Small intestine (tissue), 7 donors: ENCODE data around the gene TCF7L2. TPM values are rescaled to one million over a fixed set of nuclear protein-coding genes. Genes with fewer than 3 reads are reported as not detected.

Experiments used
- DNase-seq, 2 donors: peaks; one replicate each; pipeline versions ENCODE4 v3.0.0 to v3.0.0-alpha.2; 2013
- FAIRE-seq: peaks from 2 replicates; lab custom pipeline; 2012; peaks lifted over from hg19 to GRCh38; lab: Jason Lieb, UNC
- H3K27ac ChIP-seq, 3 donors: one replicate each; pipeline ENCODE4 v1.5.1; 2013; ENCODE audit warnings: low read length in 2 of 3, mild to moderate bottlenecking in 2 of 3, control low read depth in 1 of 3, inconsistent platforms in 1 of 3, low read depth in 1 of 3, moderate library complexity in 1 of 3
- H3K27me3 ChIP-seq, 3 donors: one replicate each; pipeline ENCODE4 v1.6.1; 2013; ENCODE audit warnings: low read length in 3 of 3, inconsistent platforms in 1 of 3; ENCODE audit not compliant: control insufficient read depth in 3 of 3, insufficient read depth in 3 of 3
- H3K36me3 ChIP-seq, 3 donors: one replicate each; pipeline ENCODE4 v1.6.1; 2013; ENCODE audit warnings: low read length in 3 of 3, inconsistent platforms in 1 of 3, low read depth in 1 of 3, mild to moderate bottlenecking in 1 of 3, moderate library complexity in 1 of 3; ENCODE audit not compliant: control insufficient read depth in 3 of 3, insufficient read depth in 2 of 3
- H3K4me1 ChIP-seq, 3 donors: one replicate each; pipeline ENCODE4 v1.6.1; 2013; ENCODE audit warnings: low read length in 2 of 3, inconsistent platforms in 1 of 3, low read depth in 1 of 3, mild to moderate bottlenecking in 1 of 3, moderate library complexity in 1 of 3; ENCODE audit not compliant: control insufficient read depth in 3 of 3, insufficient read depth in 2 of 3
- H3K4me3 ChIP-seq, 3 donors: one replicate each; pipeline ENCODE4 v1.5.1; 2013; ENCODE audit warnings: low read length in 3 of 3, control low read depth in 1 of 3, inconsistent platforms in 1 of 3, low read depth in 1 of 3, mild to moderate bottlenecking in 1 of 3, moderate library complexity in 1 of 3
- H3K9me3 ChIP-seq, 2 donors: one replicate each; pipeline ENCODE4 v1.6.1; 2013; ENCODE audit warnings: low read depth in 1 of 2, low read length in 1 of 2; ENCODE audit not compliant: control insufficient read depth in 2 of 2, insufficient read depth in 1 of 2
- WGBS, 3 donors: extraction: QIAGEN DNeasy Blood & Tissue Kit; methylation state at CpG; one replicate each; pipeline ENCODE4 v1.1.7; 2013; 5-methylcytosine and 5-hydroxymethylcytosine counted together
- polyA plus RNA-seq, 4 donors: library from polyadenylated mRNA; stranded (reverse) in 3 of 4; unstranded in 1 of 4; fragments of 200-250 nt in 3 of 4; fragments of 120-200 nt in 1 of 4; gene quantifications; one replicate each; pipeline versions ENCODE4 v1.2.1 to v1.2.3, GENCODE V29; 2013
- donor health status: healthy with polysubstance abuse.
- donor health status: control.
- donor health status: control.
- donor health status: Bipolar disorder and iron deficiency.
- donor health status: healthy.

Gene TCF7L2
- polyA plus RNA-seq, 4 donors, result 13.2 to 50.3 (median 18.8) TPM

- H3K4me1 ChIP-seq, result peaks cover 5 to 28% (median 16%) of the 10 kb centered on the region in 3 donors
- no peak overlapping the region for H3K4me3 ChIP-seq
- H3K27ac ChIP-seq, result no peak overlapping the region
- DNase-seq, result no peak
- peaks cover 2 to 35% (median 3%) of the 10 kb centered on the region in 3 donors for H3K36me3 ChIP-seq
- WGBS, 3 donors, result 58 to 70% (median 66%) methylated on average over 4 of the region's 4 CpGs
- no peaks in the 10 kb centered on the region for H3K27me3 ChIP-seq
- FAIRE-seq, result no peak
- H3K9me3 ChIP-seq, result no peaks in the 10 kb centered on the region
These were observed 117.5 kb downstream of the TCF7L2 start for GRCh38 chr10:113067501-113067900.

- Histone ChIP-seq H3K4me1 (peaks cover 5 to 26% (median 13%) of the 10 kb centered on the region in 3 donors), H3K36me3 (peaks cover 2 to 32% (median 3%) of the 10 kb centered on the region in 3 donors), H3K27me3 (no peaks in the 10 kb centered on the region), H3K27ac (no peak overlapping the region), H3K9me3 (no peaks in the 10 kb centered on the region), H3K4me3 (no peak overlapping the region)
- FAIRE-seq (no peak), DNase-seq (no peak)
- WGBS, 3 donors, result 95 to 97% (median 96%) methylated on average over 12 to 13 of the region's 13 CpGs
These were observed 118.3 kb downstream of the TCF7L2 start for GRCh38 chr10:113068178-113068890.

GRCh38 chr10:113069595-113069994, 119.5 kb downstream of the TCF7L2 start:
- Histone ChIP-seq H3K4me1 (peaks cover 8 to 35% (median 13%) of the 10 kb centered on the region in 3 donors), H3K27me3 (no peaks in the 10 kb centered on the region), H3K9me3 (no peaks in the 10 kb centered on the region), H3K36me3 (peaks cover 2 to 30% (median 3%) of the 10 kb centered on the region in 3 donors), H3K27ac (no peak overlapping the region), H3K4me3 (no peak overlapping the region)
- DNase-seq, result no peak
- no peak for FAIRE-seq
- WGBS, 3 donors, result 91 to 94% (median 92%) methylated on average over 7 of the region's 7 CpGs

- FAIRE-seq (no peak), DNase-seq (peak in 1 of 2 donors; percentile 77)
- Histone ChIP-seq H3K9me3 (no peaks in the 10 kb centered on the region), H3K27me3 (no peaks in the 10 kb centered on the region), H3K4me1 (peaks cover 6 to 21% (median 7%) of the 10 kb centered on the region in 3 donors), H3K27ac (peak overlapping the region in 2 of 3 donors; percentile 25 to 48), H3K36me3 (peaks cover 2 to 30% (median 3%) of the 10 kb centered on the region in 3 donors), H3K4me3 (no peak overlapping the region)
- 27 to 56% (median 32%) methylated on average over 7 of the region's 7 CpGs for WGBS, 3 donors
These were observed 121.4 kb downstream of the TCF7L2 start for GRCh38 chr10:113071446-113071845.

- H3K27me3 ChIP-seq, result no peaks in the 10 kb centered on the region
- no peak for FAIRE-seq
- H3K9me3 ChIP-seq, result no peaks in the 10 kb centered on the region
- DNase-seq, result peak; percentile 92 to 93
- peaks cover 6 to 17% (median 7%) of the 10 kb centered on the region in 3 donors for H3K4me1 ChIP-seq
- 18 to 49% (median 43%) methylated on average over 23 of the region's 23 CpGs for WGBS, 3 donors
- H3K4me3 ChIP-seq, result peak overlapping the region in 1 of 3 donors; percentile 18
- peak overlapping the region; percentile 76 to 93 (median 77) for H3K27ac ChIP-seq
- peaks cover 0 to 29% (median 3%) of the 10 kb centered on the region in 3 donors for H3K36me3 ChIP-seq
These were observed 123.6 kb downstream of the TCF7L2 start for GRCh38 chr10:113073549-113074189.

- Histone ChIP-seq H3K27ac (no peak overlapping the region), H3K27me3 (no peaks in the 10 kb centered on the region), H3K4me1 (peaks cover 3 to 17% (median 4%) of the 10 kb centered on the region in 3 donors), H3K4me3 (no peak overlapping the region), H3K36me3 (peaks cover 0 to 17% (median 3%) of the 10 kb centered on the region in 3 donors), H3K9me3 (no peaks in the 10 kb centered on the region)
- DNase-seq (no peak), FAIRE-seq (no peak)
- WGBS, 3 donors, result 55 to 74% (median 67%) methylated on average over 1 of the region's 1 CpG
These were observed 126.9 kb downstream of the TCF7L2 start for GRCh38 chr10:113076949-113077348.

- Histone ChIP-seq H3K36me3 (peaks cover 0 to 21% (median 3%) of the 10 kb centered on the region in 3 donors), H3K4me1 (peaks cover 4 to 13% (median 5%) of the 10 kb centered on the region in 3 donors), H3K4me3 (no peak overlapping the region), H3K27me3 (no peaks in the 10 kb centered on the region), H3K9me3 (no peaks in the 10 kb centered on the region), H3K27ac (no peak overlapping the region)
- no peak for DNase-seq
- no peak for FAIRE-seq
- 81 to 91% (median 91%) methylated on average over 4 of the region's 4 CpGs for WGBS, 3 donors
These were observed 128.3 kb downstream of the TCF7L2 start for GRCh38 chr10:113078282-113078907.
